Smooth muscle cell (in vitro differentiated cells): ENCODE data around the gene DNM1. TPM values are rescaled to one million over a fixed set of nuclear protein-coding genes. Genes with fewer than 3 reads are reported as not detected.

Experiments
- DNase-seq: peaks from one replicate; lab custom pipeline; 2025; ENCODE audit not compliant: unreplicated experiment; lab: John Stamatoyannopoulos, UW
- H2AFZ ChIP-seq: fragments of 200-600 bp; sonication (generic); 2 replicates; pipeline ENCODE4 v1.6.0; 2016; ENCODE audit warnings: antibody characterized with exemption, low read depth, mild to moderate bottlenecking
- H3F3A ChIP-seq: fragments of 200-600 bp; sonication (generic); 2 replicates; pipeline ENCODE4 v1.6.0; 2017; ENCODE audit warnings: antibody characterized with exemption, low read depth
- H3K27ac ChIP-seq: fragments of 200-600 bp; sonication (generic); 2 replicates; pipeline ENCODE4 v1.5.1; 2016; ENCODE audit warnings: low read depth, mild to moderate bottlenecking
- H3K27me3 ChIP-seq: fragments of 200-600 bp; sonication (generic); 2 replicates; pipeline ENCODE4 v1.6.1; 2016; ENCODE audit warnings: low read depth, mild to moderate bottlenecking
- H3K36me3 ChIP-seq: fragments of 200-600 bp; sonication (generic); 2 replicates; pipeline ENCODE4 v1.5.1; 2016; ENCODE audit warnings: low read depth
- H3K4me1 ChIP-seq: fragments of 200-600 bp; sonication (generic); 2 replicates; pipeline ENCODE4 v1.5.1; 2016; ENCODE audit warnings: low read depth
- H3K4me2 ChIP-seq: fragments of 200-600 bp; sonication (generic); 2 replicates; pipeline ENCODE4 v1.6.0; 2016; ENCODE audit warnings: mild to moderate bottlenecking
- H3K4me3 ChIP-seq: fragments of 200-600 bp; sonication (generic); 2 replicates; pipeline ENCODE4 v1.5.1; 2016; ENCODE audit warnings: mild to moderate bottlenecking
- H3K79me2 ChIP-seq: fragments of 200-600 bp; sonication (generic); 2 replicates; pipeline ENCODE4 v1.6.0; 2016; ENCODE audit warnings: low read depth, mild to moderate bottlenecking
- H3K9ac ChIP-seq: fragments of 200-600 bp; sonication (generic); 2 replicates; pipeline ENCODE4 v1.6.0; 2016; ENCODE audit warnings: low read depth
- H3K9me3 ChIP-seq: fragments of 200-600 bp; sonication (generic); replicated peaks from 2 replicates; pipeline ENCODE4 v1.5.1; 2016; ENCODE audit warnings: low read depth
- H4K20me1 ChIP-seq: fragments of 200-600 bp; sonication (generic); 2 replicates; pipeline ENCODE4 v1.6.0; 2016; ENCODE audit warnings: low read depth
- WGBS: methylation state at CpG from one replicate; pipeline ENCODE4 v1.1.7; 2016; ENCODE audit warnings: low lambda C conversion rate; 5-methylcytosine and 5-hydroxymethylcytosine counted together
- polyA plus RNA-seq: library from polyadenylated mRNA; unstranded; fragments of >200 nt; fragmentation: Nextera tagmentation; extraction: Ambion mirVana; gene quantifications from 2 replicates; pipeline ENCODE4 v1.2.1, GENCODE V29; 2016
- total RNA-seq: library from RNA; depleted of rRNA; stranded (reverse); fragments of >200 nt; gene quantifications from 2 replicates; pipeline ENCODE4 v1.2.3, GENCODE V29; 2014
- TF ChIP-seq, protein P1 (sequence below): fragments of 200-600 bp; sonication (generic); IDR thresholded peaks from 2 replicates; pipeline ENCODE4 v1.5.1; 2017; ENCODE audit warnings: borderline replicate concordance, mild to moderate bottlenecking, antibody characterized with exemption; ENCODE audit not compliant: insufficient read depth, poor library complexity, severe bottlenecking

The DNM1 gene
- total and polyA plus RNA-seq, 2 experiments from 2014 or later: 25.3 to 50.7 TPM

DNA sequence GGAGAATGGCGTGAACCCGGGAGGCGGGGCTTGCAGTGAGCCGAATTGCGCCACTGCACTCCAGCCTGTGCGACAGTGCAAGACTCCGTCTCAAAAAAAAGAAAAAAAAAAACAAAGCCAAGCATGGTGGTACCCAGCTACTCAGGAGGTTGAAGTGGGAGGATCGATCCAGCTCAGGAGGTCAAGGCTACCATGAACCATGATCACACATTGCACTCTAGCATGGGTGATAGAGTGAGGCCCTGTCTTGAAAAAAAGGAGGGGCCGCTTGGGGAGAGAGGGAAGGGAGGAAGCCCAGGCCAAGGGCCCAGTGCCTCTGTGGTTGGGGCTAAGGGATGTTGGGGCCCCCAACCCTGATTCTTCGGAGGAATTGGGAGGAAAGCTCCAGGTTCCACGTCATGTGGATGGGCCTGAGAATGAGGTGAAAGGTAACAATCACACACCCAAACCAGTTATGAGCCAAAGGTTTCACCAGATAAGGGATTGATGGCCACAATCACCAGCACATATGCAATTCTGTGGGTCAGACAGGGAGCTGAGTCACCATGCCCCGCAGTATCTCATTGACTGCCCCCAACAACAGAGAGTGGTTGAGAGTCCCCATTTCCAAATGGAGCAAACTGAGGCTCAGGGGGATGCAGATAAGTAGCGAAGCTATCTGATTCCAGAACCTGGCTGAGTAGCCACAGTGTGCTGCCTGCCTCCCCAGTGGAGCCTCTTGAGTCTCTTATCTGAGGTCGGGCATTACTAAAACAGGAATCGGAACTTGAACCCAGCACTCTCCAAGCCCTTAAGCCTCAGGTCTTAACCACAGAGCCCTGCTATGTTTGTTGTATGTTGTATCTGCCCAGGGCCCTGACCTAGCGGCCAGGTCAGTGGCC is 93.4 kb downstream of the DNM1 start:
- H3K79me2 ChIP-seq: no peaks in the 10 kb centered on the region
- H3K9ac ChIP-seq: no peak overlapping the region
- H3K27me3 ChIP-seq: no peaks in the 10 kb centered on the region
- no peak overlapping the region for H3K4me3 ChIP-seq
- H3K4me2 ChIP-seq: no peak overlapping the region
- H3K36me3 ChIP-seq: no peaks in the 10 kb centered on the region
- no peaks in the 10 kb centered on the region for H3K9me3 ChIP-seq
- H3K27ac ChIP-seq: no peak overlapping the region
- 88% methylated on average over 16 of the region's 16 CpGs for WGBS
- no peaks in the 10 kb centered on the region for H3F3A ChIP-seq
- TF ChIP-seq, protein P1, sequence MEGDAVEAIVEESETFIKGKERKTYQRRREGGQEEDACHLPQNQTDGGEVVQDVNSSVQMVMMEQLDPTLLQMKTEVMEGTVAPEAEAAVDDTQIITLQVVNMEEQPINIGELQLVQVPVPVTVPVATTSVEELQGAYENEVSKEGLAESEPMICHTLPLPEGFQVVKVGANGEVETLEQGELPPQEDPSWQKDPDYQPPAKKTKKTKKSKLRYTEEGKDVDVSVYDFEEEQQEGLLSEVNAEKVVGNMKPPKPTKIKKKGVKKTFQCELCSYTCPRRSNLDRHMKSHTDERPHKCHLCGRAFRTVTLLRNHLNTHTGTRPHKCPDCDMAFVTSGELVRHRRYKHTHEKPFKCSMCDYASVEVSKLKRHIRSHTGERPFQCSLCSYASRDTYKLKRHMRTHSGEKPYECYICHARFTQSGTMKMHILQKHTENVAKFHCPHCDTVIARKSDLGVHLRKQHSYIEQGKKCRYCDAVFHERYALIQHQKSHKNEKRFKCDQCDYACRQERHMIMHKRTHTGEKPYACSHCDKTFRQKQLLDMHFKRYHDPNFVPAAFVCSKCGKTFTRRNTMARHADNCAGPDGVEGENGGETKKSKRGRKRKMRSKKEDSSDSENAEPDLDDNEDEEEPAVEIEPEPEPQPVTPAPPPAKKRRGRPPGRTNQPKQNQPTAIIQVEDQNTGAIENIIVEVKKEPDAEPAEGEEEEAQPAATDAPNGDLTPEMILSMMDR: no peak
- H4K20me1 ChIP-seq: no peaks in the 10 kb centered on the region
- no peak for DNase-seq
- H2AFZ ChIP-seq: no peak overlapping the region
- H3K4me1 ChIP-seq: no peaks in the 10 kb centered on the region

DNA sequence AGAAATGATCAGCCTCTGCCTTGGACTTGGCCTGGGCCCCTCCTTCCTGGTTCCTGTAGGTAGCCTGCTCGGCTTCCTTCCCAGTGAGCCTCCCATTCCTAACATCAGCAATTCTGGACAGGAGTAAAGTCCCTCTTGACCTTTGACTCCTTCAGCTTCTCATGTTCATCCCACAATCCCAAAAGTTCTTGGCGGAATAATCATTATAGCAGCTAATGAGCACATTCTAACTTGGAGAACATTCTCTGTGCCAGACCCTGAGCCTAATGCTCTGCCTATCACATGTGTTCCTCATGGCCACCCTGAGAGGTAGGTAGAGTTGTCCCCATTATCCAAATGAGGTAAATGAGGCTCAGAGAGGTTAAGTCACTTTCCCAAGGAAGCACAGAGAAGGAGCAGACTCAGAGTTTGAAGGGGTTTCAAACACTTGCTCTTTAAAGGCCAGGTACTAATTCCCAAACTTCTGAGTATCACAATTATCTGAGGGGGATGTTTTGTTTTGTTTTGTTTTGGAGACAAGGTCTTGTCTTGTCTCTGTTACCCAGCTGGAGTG is 94.1 kb downstream of the DNM1 start:
- Histone ChIP-seq H3K36me3 (no peaks in the 10 kb centered on the region), H4K20me1 (no peaks in the 10 kb centered on the region), H3K9me3 (no peaks in the 10 kb centered on the region), H3K4me1 (no peaks in the 10 kb centered on the region), H2AFZ (no peak overlapping the region), H3K4me2 (no peak overlapping the region), H3F3A (no peaks in the 10 kb centered on the region), H3K4me3 (no peak overlapping the region), H3K27ac (no peak overlapping the region), H3K27me3 (no peaks in the 10 kb centered on the region), H3K9ac (no peak overlapping the region), H3K79me2 (no peaks in the 10 kb centered on the region)
- TF ChIP-seq, protein P1: no peak
- no peak for DNase-seq
- 94% methylated on average over 2 of the region's 2 CpGs for WGBS

DNA sequence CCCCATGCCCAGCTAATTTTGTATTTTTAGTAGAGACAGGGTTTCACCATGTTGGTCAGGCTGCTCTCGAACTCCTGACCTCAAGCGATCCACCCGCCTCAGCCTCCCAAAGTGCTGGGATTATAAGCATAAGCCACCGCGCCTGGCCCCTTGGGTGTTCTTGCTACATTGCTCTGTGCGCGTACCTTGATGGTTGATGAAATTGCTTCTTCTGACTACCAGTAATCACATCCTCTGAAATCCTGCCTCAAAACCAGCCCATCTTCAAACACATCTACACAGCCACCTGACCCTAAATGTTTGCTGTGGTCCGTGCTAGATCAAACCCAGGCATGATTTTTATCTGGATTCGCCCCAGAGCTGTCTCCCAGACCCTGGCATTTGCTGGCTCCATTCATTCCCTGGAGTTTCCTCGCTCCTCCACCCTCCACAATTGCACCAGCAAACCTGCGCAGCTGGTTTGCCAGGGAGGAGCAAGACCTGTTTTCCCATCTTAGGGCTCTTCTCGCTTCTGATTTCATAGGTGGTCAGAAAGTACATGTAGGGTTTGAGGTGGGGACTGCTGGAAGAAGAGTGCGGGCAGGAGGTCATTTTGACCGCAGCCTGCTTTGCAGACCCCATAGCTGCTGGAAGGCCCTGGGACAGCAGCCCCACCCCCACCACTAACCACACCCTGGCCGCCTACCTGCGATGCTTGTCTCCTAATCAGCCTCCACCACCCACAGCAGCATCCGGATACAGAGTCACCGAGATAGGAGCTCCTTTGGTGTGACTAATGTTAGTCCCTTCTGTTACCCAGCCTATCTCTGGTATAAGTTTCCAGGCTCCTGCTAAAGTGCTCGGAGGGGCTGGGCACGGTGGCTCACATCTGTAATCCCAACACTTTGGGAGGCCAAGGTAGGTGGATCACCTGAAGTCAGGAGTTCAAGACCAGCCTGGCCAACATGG is 95.6 kb downstream of the DNM1 start:
- no peak for DNase-seq
- Histone ChIP-seq H3K79me2 (no peaks in the 10 kb centered on the region), H3K36me3 (no peaks in the 10 kb centered on the region), H3K4me1 (no peaks in the 10 kb centered on the region), H4K20me1 (no peaks in the 10 kb centered on the region), H3K27me3 (no peaks in the 10 kb centered on the region), H3K4me3 (no peak overlapping the region), H2AFZ (no peak overlapping the region), H3K9me3 (no peaks in the 10 kb centered on the region), H3K27ac (no peak overlapping the region), H3F3A (peaks cover 1% of the 10 kb centered on the region), H3K4me2 (no peak overlapping the region), H3K9ac (no peak overlapping the region)
- WGBS: 75% methylated on average over 20 of the region's 20 CpGs
- TF ChIP-seq, protein P1: no peak
